Skeletal muscle satellite cell (primary cell): ENCODE results near the gene DRAXIN.
A peak's percentile ranks its signal among the peaks of the same experiment; 100 is the strongest.

Experiments
- H3K27me3 ChIP-seq: 2 replicates; pipeline ENCODE4 v1.7.0; 2013; ENCODE audit warnings: low read length; ENCODE audit not compliant: control insufficient read depth, insufficient read depth
- H3K36me3 ChIP-seq: 2 replicates; pipeline ENCODE4 v1.7.0; 2013; ENCODE audit warnings: mild to moderate bottlenecking, control low read depth, low read length; ENCODE audit not compliant: insufficient read depth
- H3K4me1 ChIP-seq: 2 replicates; pipeline ENCODE4 v1.7.0; 2013; ENCODE audit warnings: low read length; ENCODE audit not compliant: control insufficient read depth, insufficient read depth
- H3K4me2 ChIP-seq: 2 replicates; pipeline ENCODE4 v1.7.0; 2013; ENCODE audit warnings: mild to moderate bottlenecking, low read length
- H3K4me3 ChIP-seq: 2 replicates; pipeline ENCODE4 v1.7.0; 2013; ENCODE audit warnings: low read length
- H3K9ac ChIP-seq: 2 replicates; pipeline ENCODE4 v1.7.0; 2013; ENCODE audit warnings: mild to moderate bottlenecking, low read depth, low read length, moderate library complexity
- H3K9me3 ChIP-seq: replicated peaks from 2 replicates; pipeline ENCODE4 v1.7.0; 2013; ENCODE audit warnings: mild to moderate bottlenecking, control low read depth, low read length

DRAXIN gene

DNA sequence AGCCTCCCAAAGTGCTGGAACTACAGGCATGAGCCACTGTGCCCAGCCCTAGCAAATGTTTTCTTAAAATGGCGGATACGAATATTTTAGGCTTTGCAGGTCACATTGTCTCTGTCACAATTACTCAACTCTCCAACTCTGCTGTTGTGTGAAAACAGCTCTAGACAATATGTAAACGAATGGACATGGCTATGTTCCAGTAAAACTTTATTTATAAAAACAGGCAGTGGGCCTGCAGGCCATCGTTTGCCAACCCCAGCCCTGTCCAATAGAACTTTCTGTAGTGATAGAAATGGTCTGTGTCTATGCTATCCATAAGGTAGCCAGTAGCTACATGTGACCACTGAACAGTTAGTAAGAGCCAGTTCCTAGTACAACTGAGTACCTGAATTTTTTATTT is 31.8 kb upstream of the DRAXIN start:
- Histone ChIP-seq H3K9me3 (no peaks in the 10 kb centered on the region), H3K27me3 (no peaks in the 10 kb centered on the region), H3K4me1 (peaks cover 6% of the 10 kb centered on the region), H3K4me2 (no peak overlapping the region), H3K9ac (no peak overlapping the region), H3K4me3 (no peak overlapping the region), H3K36me3 (no peaks in the 10 kb centered on the region)

DNA sequence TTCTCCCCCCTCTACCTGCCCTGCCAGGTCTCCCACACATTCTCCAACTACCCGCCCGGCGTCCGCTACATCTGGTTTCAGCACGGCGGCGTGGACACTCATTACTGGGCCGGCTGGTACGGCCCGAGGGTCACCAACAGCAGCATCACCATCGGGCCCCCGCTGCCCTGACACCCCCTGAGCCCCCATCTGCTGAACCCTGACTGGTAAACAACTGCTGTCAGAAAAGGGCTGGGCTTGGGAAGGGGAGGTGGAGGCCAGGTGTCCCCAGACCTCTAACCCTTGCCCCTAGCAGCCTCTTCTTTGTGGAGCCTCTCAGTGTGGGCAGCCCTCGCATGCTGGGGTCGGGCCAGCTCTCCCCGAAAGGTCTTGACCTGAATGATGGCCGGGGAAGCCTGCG is 30.4 kb upstream of the DRAXIN start:
- no peak overlapping the region for H3K4me3 ChIP-seq
- no peak overlapping the region for H3K9ac ChIP-seq
- no peaks in the 10 kb centered on the region for H3K27me3 ChIP-seq
- H3K4me1 ChIP-seq: peaks cover 4% of the 10 kb centered on the region
- no peaks in the 10 kb centered on the region for H3K9me3 ChIP-seq
- H3K36me3 ChIP-seq: no peaks in the 10 kb centered on the region
- H3K4me2 ChIP-seq: no peak overlapping the region

DNA sequence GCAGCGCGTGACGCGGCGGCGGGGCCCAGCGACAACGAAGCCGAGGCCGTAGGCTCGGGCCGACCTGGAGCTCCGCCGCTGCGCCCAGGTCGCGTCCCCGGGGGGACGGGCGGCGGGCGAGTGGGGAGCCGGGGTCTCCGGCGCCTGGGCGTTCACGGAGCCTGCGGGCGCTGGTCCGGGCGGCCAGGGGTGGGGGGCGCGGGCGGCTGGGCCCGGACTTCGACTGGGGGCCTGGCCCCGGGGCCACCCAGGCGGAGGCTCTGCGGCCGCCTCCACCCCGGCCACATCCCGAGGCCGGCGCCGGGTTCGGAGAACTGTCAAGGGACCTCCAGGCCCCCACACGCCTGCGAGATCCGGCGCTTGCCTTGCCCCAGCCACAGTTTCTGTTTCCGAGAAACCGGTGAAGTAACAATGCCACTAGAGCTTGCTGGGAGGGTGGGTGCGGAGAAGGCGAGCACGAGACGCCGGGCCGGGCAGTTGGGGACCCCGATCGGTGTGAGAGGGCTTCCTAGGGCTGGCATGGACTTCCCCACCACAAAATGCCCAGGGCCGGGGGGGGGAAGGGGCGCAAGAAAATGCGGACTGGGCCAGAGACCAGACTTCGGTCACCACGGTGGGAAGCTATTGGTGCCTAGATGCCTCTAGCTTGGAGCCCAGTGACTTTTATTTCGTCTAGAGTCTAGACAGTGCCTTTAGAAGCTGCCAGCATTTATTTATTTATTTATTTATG is 27.0 kb upstream of the DRAXIN start:
- Histone ChIP-seq H3K9ac (peak overlapping the region; percentile 71), H3K27me3 (no peaks in the 10 kb centered on the region), H3K9me3 (no peaks in the 10 kb centered on the region), H3K4me2 (peak overlapping the region; percentile 87), H3K4me1 (peaks cover 4% of the 10 kb centered on the region), H3K4me3 (peak overlapping the region; percentile 69), H3K36me3 (no peaks in the 10 kb centered on the region)

- H3K27me3 ChIP-seq: no peaks in the 10 kb centered on the region
- no peak overlapping the region for H3K4me3 ChIP-seq
- peaks cover 10% of the 10 kb centered on the region for H3K36me3 ChIP-seq
- no peak overlapping the region for H3K9ac ChIP-seq
- H3K4me1 ChIP-seq: peaks cover 4% of the 10 kb centered on the region
- H3K9me3 ChIP-seq: no peaks in the 10 kb centered on the region
- H3K4me2 ChIP-seq: no peak overlapping the region
These were observed 23.0 kb upstream of the DRAXIN start for GRCh38 chr1:11668516-11668915.

DNA sequence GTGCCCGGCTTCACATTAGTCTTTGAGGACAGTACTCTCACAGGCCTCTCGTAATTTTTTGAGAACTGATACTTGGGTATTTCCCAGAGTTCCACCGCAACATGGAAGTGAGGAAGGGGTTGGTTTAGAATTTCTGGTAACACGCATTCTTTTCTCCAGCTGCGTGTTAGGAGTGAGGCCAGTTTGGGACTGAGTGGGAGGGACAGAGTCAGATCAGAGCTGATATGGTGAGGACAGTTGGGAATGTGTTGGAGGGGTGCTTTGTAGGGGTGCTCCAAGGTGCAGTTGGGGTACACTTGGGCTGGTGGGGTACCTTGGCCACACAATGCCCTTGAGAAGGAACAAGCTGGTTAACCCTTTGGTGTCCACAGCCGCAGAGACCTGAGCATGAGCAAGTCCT is 20.8 kb upstream of the DRAXIN start:
- Histone ChIP-seq H3K4me3 (no peak overlapping the region), H3K9ac (no peak overlapping the region), H3K9me3 (no peaks in the 10 kb centered on the region), H3K36me3 (peaks cover 20% of the 10 kb centered on the region), H3K27me3 (no peaks in the 10 kb centered on the region), H3K4me1 (no peaks in the 10 kb centered on the region), H3K4me2 (no peak overlapping the region)

DNA sequence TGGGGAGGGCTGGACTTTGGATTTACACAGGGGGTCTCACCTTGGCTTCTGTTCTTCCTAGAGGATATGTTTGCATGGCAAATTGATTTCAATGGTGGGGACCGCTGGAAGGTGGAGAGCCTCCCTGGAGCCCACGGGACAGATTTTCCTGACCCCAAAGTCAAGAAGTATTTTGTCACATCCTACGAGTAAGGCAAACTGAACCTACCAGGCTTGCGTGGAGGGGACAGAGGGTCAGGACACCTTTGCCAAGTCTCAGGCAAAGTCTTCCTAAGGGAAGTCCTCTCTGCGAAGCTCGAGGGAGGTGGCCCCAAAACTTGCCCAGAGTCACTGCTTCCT is 20.3 kb upstream of the DRAXIN start:
- no peak overlapping the region for H3K4me3 ChIP-seq
- H3K9me3 ChIP-seq: no peaks in the 10 kb centered on the region
- no peak overlapping the region for H3K4me2 ChIP-seq
- peaks cover 22% of the 10 kb centered on the region for H3K36me3 ChIP-seq
- no peaks in the 10 kb centered on the region for H3K27me3 ChIP-seq
- H3K9ac ChIP-seq: no peak overlapping the region
- no peaks in the 10 kb centered on the region for H3K4me1 ChIP-seq

DNA sequence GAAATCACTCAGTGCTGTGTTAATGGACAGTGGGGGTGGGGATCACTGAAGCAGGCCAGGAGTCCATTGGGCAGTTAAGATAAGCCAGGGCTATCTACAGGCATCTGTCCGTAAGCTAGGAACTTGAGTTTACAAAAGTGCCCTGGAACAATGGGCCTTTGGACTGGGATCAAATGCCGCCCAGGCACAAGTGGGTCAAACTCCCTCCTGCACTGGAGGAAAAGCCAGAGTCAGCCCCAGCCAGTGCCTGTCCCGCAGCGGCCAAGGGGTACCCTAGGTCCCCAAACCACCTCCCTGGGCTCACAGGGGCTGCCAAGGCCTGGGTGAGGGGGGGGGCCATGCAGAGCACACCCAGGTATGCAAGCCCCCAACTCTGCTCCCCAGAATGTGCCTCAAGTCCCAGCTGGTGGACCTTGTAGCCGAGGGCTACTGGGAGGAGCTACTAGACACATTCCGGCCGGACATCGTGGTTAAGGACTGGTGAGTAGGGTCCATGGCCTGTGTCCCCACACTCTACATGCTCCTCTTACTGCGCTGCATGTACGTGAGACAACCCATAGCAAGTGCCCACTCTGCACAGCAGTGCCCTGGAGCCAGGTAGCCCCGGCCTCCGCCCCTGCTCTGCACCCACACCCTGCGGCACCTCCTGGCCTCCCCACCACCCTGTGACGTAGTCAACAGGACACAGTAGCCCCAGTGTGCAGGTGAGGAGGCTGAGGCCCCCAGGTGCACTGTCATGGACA is 19.8 kb upstream of the DRAXIN start:
- H3K9me3 ChIP-seq: no peaks in the 10 kb centered on the region
- no peak overlapping the region for H3K9ac ChIP-seq
- no peak overlapping the region for H3K4me3 ChIP-seq
- no peaks in the 10 kb centered on the region for H3K4me1 ChIP-seq
- no peaks in the 10 kb centered on the region for H3K27me3 ChIP-seq
- no peak overlapping the region for H3K4me2 ChIP-seq
- peaks cover 22% of the 10 kb centered on the region for H3K36me3 ChIP-seq

DNA sequence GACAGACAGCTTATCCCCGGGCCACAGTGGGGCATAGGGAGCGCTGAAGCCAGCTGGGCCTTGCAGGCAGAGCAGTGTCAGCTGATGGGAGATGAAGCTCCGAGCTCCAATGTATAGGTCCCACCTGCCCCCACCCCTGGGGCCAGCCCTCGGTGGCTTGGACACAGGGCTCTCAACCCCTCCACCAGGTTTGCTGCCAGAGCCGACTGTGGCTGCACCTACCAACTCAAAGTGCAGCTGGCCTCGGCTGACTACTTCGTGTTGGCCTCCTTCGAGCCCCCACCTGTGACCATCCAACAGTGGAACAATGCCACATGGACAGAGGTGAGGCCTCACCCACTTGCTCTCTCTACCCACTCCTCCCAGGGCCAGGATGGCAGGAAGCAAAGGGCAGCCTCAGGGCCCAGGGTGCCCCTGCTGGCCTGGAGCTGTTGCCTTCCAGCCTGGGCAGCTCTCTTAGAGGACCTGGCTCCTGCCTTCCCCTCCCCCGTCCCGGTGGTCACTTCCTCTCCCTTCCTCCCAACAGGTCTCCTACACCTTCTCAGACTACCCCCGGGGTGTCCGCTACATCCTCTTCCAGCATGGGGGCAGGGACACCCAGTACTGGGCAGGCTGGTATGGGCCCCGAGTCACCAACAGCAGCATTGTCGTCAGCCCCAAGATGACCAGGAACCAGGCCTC is 18.3 kb upstream of the DRAXIN start:
- Histone ChIP-seq H3K27me3 (no peaks in the 10 kb centered on the region), H3K4me3 (no peak overlapping the region), H3K4me1 (no peaks in the 10 kb centered on the region), H3K4me2 (no peak overlapping the region), H3K9me3 (no peaks in the 10 kb centered on the region), H3K9ac (no peak overlapping the region), H3K36me3 (peaks cover 22% of the 10 kb centered on the region)

DNA sequence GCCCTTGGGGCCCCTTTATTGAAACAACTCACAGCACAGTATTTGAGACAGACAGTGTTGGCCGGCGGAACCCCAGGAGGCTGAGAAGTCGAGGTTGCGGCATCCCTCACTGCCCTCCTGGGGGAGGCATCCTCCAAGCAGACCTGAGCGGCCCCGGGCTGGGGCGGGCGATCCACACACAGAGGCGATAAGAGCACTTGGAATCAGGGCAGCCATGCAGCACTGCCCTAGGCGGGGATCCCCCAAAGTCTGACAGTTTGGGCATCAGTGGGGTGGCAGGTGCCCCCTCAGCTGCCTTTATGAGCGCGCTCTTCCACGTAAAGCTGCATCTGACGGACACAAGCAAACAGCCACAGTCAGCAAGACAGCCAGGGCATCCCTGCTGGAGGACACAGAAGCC is 17.0 kb upstream of the DRAXIN start:
- H3K4me1 ChIP-seq: no peaks in the 10 kb centered on the region
- H3K4me3 ChIP-seq: no peak overlapping the region
- no peaks in the 10 kb centered on the region for H3K27me3 ChIP-seq
- no peaks in the 10 kb centered on the region for H3K9me3 ChIP-seq
- H3K4me2 ChIP-seq: no peak overlapping the region
- no peak overlapping the region for H3K9ac ChIP-seq
- H3K36me3 ChIP-seq: peaks cover 22% of the 10 kb centered on the region

DNA sequence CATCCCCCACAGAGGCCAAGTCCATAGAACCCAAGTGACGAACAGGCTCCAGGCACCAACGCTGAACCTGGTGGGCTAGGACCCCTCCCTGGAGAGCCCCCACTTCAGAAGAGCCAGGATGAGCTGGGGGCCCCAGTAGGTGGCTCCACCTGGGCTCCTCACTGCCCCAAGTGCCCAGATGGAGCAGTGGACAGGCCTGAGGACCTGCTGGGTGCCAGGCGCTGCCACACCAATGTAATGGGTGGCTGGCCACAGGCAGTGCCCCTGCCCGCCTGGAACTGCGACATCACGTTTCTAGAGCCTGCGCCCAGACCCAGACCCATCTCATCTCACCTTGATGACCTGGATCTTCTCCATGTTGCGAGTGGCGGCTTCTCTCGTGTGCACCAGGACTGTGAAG is 16.2 kb upstream of the DRAXIN start:
- H3K4me1 ChIP-seq: peaks cover 3% of the 10 kb centered on the region
- peaks cover 22% of the 10 kb centered on the region for H3K36me3 ChIP-seq
- H3K4me2 ChIP-seq: no peak overlapping the region
- no peak overlapping the region for H3K4me3 ChIP-seq
- no peak overlapping the region for H3K9ac ChIP-seq
- no peaks in the 10 kb centered on the region for H3K9me3 ChIP-seq
- no peaks in the 10 kb centered on the region for H3K27me3 ChIP-seq

GRCh38 chr1:11676386-11677103 is 15.0 kb upstream of the DRAXIN start:
- Histone ChIP-seq H3K27me3 (no peaks in the 10 kb centered on the region), H3K36me3 (peaks cover 22% of the 10 kb centered on the region), H3K4me3 (no peak overlapping the region), H3K4me2 (no peak overlapping the region), H3K9me3 (no peaks in the 10 kb centered on the region), H3K9ac (no peak overlapping the region), H3K4me1 (peaks cover 7% of the 10 kb centered on the region)
